ENCODE measurements around the gene CCDC188.

Gene CCDC188

GRCh38 chr22:20131859-20132685 is 18.8 kb downstream of the CCDC188 start:
- DNase-seq: no peak

- DNase-seq: no peak
Observed at GRCh38 chr22:20131597-20131858, 19.3 kb downstream of the CCDC188 start, which contains the start of gene ZDHHC8. TSS of gene ZDHHC8 (plus strand) at chr22:20131804. CDS start at chr22:20131948, 144 bp downstream.

DNA sequence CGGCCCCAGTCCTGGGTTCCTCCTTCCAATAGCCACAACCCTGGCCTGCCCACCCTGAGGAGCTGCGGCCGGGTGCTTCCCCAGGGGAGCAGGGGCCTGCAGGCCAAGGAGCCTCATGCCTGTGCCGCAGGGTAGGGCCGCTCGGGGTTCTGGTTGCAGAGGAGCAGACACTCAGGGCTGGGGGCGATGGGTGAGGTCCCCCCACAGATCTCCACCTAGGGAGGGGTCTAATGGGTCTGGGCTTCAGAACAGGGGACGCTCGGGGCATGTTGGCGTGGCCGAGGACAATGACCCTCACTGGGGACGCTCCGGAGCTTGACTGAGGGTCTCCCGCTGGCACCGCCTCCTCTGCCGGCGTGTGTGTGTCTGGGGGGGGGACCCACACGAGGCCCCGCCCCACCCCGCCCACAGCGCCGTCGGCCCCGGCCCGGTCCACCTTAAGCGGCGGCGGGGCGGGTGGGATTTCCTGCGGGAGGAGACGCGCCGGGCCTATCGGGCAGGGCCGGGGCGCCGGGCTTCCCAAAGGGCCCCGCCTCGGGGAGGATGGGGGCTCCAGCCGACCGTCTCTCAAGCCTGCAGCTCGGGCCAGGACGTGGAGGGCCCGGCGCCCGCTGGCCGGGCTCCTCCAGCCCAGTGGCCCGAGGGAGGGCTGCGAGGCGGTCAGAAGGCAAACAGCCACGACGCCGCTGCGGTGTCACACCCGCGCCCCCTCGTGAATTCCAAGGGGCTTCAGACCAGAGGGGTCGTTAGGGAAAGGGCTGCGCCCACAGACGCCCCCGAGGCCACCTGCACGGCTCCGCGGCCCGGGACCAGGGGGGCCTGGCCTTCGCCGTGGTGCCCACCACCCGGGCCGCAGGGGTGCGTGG is 19.9 kb downstream of the CCDC188 start:
- peak; percentile 69 for DNase-seq

DNA sequence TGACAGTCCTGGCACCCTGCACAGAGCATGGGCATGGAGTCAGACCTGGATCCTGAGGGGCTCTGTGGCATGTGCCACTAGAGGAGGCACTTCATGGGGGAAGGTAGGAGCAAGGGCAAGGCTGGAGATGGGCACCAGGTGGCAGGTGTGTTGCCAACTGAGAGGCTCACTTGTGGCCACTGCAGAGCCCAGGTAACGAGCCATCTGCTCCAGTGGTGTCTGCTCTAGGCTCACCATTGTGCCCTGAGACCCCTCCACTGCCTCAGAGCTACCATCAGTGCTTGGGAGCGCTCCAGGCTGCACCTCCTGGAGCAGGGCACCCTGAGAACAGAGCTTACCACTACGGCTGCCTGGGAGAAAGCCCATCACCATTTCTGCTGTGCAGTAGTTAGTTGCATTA is 20.5 kb downstream of the CCDC188 start:
- no peak for DNase-seq

DNA sequence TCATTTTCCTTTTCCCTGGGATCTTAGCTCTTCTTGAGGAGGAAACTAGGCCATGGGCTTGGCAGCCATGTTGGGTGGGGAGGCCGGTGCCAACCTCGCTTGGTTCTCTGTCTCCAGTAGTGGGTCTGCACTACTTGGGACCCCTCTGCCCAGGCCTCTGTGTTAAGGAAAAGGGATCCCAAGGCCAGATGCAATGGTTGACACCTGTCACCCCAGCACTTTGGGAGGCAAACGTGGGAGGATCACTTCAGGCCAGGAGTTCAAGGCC is 21.2 kb downstream of the CCDC188 start:
- no peak for DNase-seq

GRCh38 chr22:20128902-20129746 is 21.7 kb downstream of the CCDC188 start:
- DNase-seq: no peak

GRCh38 chr22:20128619-20128901 is 22.3 kb downstream of the CCDC188 start:
- no peak for DNase-seq

GRCh38 chr22:20127869-20128618 is 22.8 kb downstream of the CCDC188 start:
- DNase-seq: no peak

DNA sequence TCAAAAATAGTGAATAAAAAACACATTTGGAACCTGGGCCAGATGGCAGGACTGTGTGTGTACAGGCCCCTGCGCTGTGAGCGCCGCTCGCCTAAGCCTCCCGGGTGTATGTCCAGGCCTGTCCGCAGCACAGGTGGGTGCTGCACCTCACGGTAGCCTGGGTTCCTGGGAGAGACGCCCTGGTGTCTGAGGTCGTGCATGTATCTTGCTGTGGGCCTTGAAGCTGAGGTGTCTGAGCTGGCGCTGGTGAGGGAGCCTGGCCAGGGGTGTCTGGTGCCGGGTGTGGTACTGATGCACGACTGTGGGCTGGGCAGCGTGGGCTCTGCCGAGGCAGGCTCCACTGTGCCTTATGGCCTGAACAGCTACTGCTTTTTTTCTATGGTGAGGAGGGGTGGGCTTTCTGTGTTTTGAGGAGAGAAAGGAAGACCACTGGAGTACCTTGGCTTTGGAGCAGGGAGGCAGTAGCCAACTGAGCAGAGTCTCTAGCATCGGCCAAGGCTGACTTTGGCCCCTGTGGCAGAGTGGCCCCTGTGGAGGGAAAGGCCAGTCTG is 23.5 kb downstream of the CCDC188 start:
- DNase-seq: no peak

- DNase-seq: no peak
Observed at GRCh38 chr22:20126284-20127029, 24.4 kb downstream of the CCDC188 start.

- DNase-seq: no peak
Observed at GRCh38 chr22:20125201-20126174, 25.4 kb downstream of the CCDC188 start.

DNA sequence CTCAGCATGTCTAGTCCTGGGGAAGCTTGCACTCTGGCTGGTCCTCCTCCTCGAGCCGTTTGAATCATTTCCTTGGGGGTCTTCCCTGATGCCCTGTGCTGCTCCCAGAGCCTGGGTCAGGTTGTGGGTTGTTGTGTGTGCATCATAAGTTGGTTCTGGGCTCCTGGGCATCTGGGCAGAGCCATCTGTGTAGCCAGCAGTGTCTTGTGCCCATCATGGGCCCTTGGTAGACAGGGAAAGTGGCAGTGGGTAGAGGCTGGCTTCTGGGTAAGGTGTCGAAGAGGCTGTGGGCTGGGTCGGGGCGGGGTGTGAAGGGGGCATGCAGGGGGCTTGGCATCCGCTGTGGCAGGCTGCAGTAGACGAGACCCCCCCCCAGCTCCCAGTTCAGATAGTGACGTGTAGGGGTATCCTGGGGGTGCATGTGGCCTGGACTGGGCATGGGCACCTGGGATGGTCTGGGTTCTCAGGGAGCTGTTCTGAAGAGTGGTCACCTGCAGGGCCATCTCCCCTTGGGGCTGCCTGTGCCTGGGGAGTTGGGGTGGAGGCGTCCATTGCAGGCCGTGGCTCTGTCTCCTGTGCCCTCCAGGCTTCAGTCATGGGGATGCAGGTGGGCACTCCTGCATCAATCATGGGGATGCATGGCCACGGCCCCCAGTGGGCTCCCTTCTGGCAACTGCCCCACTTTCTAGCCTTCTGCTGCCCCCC is 26.6 kb downstream of the CCDC188 start:
- no peak for DNase-seq

DNA sequence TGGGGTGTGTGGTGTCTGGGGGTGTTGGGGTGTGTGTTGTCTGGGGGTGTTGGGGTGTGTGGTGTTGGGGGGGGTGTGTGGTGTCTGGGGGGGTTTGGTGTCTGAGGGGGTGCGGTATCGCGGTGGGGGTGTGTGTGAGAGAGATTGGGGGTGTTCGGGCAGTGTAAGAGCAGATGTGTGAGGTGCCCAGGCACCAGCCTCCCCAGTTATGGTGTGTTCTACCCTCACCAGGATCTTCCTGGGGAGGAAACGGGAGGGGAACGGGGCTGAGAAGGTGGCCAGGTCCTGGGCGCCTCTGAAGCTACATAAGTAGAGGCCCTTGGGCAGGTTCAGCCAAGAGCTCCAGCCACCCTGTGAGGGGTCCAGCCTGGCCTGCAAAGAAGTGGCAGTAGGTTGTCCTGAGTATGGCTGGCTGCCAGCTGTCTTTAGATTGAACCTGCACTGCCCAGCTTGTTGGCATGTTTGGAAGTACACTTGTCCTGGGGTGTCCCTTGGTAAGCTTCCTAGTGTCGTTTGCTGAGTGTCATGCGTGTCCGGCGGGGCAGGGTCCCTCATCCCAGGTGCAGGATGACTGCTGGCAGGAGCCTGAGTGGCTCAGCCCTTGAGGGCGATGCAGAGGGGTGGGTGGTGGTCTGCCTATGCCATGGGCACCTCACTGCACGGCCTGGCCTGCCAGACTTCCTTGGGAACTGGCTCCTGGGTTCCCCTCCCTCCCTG is 27.3 kb downstream of the CCDC188 start:
- DNase-seq: no peak

DNA sequence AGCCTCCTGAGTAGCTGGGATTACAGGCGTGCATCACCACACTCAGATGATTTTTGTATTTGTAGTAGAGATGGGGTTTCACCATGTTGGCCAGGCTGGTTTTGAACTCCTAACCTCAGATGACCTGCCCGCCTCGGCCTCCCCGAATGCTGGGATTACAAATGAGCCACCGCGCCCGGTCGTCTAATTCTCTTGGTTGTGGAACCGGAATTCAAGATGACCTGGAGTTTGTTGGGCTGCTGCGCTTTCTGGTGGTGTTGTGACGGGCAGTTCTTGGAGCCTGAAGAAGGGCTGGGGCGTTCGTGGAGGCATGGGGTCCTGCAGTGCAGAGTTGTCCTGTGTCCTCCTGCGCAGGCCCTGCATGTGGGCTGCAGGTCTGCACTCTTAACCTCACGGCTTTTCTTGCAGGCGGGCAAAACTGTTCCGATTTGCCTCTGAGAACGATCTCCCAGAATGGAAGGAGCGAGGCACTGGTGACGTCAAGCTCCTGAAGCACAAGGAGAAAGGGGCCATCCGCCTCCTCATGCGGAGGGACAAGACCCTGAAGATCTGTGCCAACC is 28.9 kb downstream of the CCDC188 start:
- no peak for DNase-seq

DNA sequence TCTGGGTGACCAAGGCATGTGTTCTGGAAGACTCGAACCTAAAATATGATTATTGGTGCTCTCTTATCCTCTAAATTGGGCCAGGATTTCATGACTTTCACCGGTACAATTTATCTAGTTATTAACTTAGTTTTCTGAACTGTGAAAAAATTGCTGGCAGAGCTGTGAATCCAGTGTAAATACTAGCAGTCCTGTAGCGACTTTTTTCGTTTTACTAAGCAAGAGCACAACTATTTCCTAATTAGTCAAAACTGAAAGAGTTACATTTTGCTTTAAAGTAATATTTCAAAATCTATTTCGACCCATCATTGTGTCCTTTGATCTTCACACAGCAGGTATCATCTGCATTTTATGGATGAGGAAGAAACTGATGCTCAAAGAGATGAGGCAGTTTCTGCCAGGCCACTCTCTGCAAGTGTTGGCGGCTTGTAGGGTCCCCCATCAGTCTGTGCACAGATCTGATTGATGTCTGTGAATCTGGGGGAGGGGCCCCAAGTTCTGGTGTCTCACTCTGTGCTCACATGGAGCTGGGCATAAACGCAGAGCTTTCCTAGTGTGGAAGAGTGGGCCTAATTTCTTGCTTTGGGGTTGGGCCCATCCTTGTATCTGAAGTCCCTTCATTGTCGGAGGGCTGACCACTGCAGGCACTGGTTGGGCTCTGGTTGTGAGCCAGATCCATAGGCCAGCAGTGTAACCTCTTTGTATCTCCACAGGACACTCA is 32.4 kb downstream of the CCDC188 start:
- DNase-seq: no peak

DNA sequence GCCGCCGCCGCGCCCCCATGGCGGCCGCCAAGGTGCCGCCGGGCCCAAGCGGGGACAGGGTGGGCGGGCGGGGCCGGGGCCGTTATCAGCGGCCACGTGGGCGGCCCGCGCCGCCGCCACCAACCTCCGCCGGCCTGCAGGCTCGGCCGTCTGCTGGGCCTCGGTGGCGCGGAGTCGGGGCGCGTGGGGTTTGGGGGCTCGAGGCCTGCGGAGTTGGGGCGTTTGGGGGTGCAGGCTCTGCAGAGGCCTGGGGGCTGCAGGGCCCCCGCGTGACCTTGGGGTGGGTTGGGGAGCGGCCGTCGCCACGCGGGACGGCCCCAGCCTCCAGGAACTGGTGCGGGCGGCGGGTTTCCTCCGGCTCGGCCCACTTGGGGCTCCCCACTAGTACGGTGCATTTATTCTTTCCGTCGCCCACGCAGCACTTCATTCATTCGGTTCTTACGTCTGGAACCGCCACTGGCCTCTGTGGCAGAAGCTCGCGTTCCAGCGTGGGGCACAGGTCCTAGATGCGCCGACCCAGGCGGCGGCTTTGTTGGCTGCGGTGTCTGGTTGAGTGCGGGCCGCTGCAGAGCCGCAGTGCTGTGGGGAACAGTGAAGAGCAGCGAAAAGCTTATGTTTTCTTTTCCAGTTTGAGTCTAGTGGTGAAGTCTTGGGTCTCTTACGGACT is 33.1 kb downstream of the CCDC188 start:
- DNase-seq: peak; percentile 74

DNA sequence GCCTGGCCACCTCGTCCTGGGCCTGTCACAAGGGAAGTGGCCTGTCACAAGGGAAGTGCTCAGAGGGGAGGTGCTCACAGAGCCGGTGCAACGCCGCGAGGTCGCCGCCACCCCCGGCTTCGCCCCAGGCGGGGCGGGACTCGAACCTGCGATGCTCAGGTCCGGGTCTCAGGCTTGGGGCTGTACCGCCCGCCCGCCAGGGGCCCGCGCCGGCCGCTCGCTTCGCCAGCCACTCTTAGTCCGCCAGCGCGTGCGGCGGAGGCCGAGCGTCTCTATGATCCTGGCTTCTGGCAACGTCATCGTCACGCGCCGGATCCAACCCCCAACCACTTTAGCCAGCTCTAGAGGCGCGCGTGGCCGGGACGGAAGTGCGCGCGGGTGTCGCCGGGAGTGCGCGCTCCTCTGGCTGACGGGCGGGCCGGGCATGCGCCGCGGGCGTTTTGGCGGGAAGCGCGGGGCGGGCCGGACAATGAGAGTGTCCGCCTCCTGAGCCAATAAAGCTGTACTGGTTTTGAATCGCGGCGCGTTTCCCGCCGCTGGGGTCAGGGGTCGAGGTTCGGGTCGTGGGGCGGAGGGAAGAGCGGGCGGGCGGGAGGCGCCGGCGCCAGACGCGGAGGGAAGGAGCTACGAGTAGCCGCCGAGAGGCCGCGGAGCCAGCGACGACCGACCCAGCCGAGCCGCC is 33.8 kb downstream of the CCDC188 start, which contains the start of gene TRMT2A:
TSS of gene TRMT2A (minus strand) at position 276 of the 682 bp plus-strand sequence. CDS start 320 bp downstream, outside the sequence.
- DNase-seq: peak; percentile 97
